Fibroblast of villous mesenchyme (primary cell): Measurements from ENCODE around the gene GRK3. TPM values are rescaled to one million over a fixed set of nuclear protein-coding genes. Genes with fewer than 3 reads are reported as not detected.

Source experiments
- DNase-seq: peaks from one replicate; pipeline ENCODE4 v3.0.0-alpha.2; 2010; ENCODE audit warnings: low read depth
- H3K4me3 ChIP-seq: 2 replicates; pipeline ENCODE4 v1.5.1; 2011; ENCODE audit warnings: low read depth, mild to moderate bottlenecking, low read length
- CTCF ChIP-seq: IDR thresholded peaks from 2 replicates; pipeline ENCODE4 v1.5.1; 2012; ENCODE audit warnings: low read depth, mild to moderate bottlenecking, low read length; ENCODE audit not compliant: insufficient read depth
- total RNA-seq: library from RNA; depleted of rRNA; stranded (reverse); fragments of >200 nt; gene quantifications from 2 replicates; pipeline ENCODE4 v1.2.3, GENCODE V29; 2012

GRK3 gene
- total RNA-seq, 1 donor, result 1.7 TPM

- peak; percentile 29 for DNase-seq
- no peak for TF ChIP-seq CTCF
- H3K4me3 ChIP-seq, result no peak overlapping the region
Observed at GRCh38 chr22:25666308-25666707, 101.8 kb downstream of the GRK3 start.

- no peak overlapping the region for H3K4me3 ChIP-seq
- DNase-seq, result peak; percentile 56
- no peak for TF ChIP-seq CTCF
Observed at GRCh38 chr22:25668437-25668836, 104.0 kb downstream of the GRK3 start.

- no peak for TF ChIP-seq CTCF
- DNase-seq, result no peak
- H3K4me3 ChIP-seq, result no peak overlapping the region
Observed at GRCh38 chr22:25669253-25670069, 105.0 kb downstream of the GRK3 start.

GRCh38 chr22:25670070-25670461 is 105.6 kb downstream of the GRK3 start:
- no peak for DNase-seq
- TF ChIP-seq CTCF, result no peak
- H3K4me3 ChIP-seq, result no peak overlapping the region

GRCh38 chr22:25672289-25673084 is 108.0 kb downstream of the GRK3 start:
- no peak for DNase-seq

GRCh38 chr22:25673713-25674112 is 109.2 kb downstream of the GRK3 start:
- DNase-seq, result no peak
- no peak overlapping the region for H3K4me3 ChIP-seq
- no peak for TF ChIP-seq CTCF

More at GRCh38 chr22:25672289-25673084, 108.0 kb downstream of the GRK3 start:
- H3K4me3 ChIP-seq, result no peak overlapping the region
- TF ChIP-seq CTCF, result no peak
